NCI-H2107 (cell line): ENCODE measurements around the gene ILF2.
"Not testable (repeated sequence)": the region's sequence is repeated elsewhere in the genome, so short reads cannot be mapped to it uniquely, and the experiment has no call there.

Experiments used
- DNase-seq: peaks from one replicate; lab custom pipeline; 2025; lab: John Stamatoyannopoulos, UW

Gene ILF2

GRCh38 chr1:153649137-153649862 lies 21.5 kb downstream of the ILF2 start:
- DNase-seq, result no peak

GRCh38 chr1:153648000-153648643 lies 22.7 kb downstream of the ILF2 start:
- no peak for DNase-seq

GRCh38 chr1:153647346-153647714 lies 23.5 kb downstream of the ILF2 start:
- no peak for DNase-seq

- DNase-seq, result no peak
Measured at GRCh38 chr1:153646672-153647345, 24.0 kb downstream of the ILF2 start.

GRCh38 chr1:153643816-153644215 lies 27.0 kb downstream of the ILF2 start:
- no peak for DNase-seq

GRCh38 chr1:153643100-153643499 lies 27.7 kb downstream of the ILF2 start:
- no peak for DNase-seq

- DNase-seq, result no peak
Measured at GRCh38 chr1:153642161-153642560, 28.6 kb downstream of the ILF2 start.

- no peak for DNase-seq
Measured at GRCh38 chr1:153640861-153641260, 29.9 kb downstream of the ILF2 start.

GRCh38 chr1:153640213-153640612 lies 30.6 kb downstream of the ILF2 start:
- not testable (repeated sequence) for DNase-seq

- no peak for DNase-seq
Measured at GRCh38 chr1:153639280-153639679, 31.5 kb downstream of the ILF2 start.

- no peak for DNase-seq
Measured at GRCh38 chr1:153638261-153638660, 32.5 kb downstream of the ILF2 start.

- no peak for DNase-seq
Measured at GRCh38 chr1:153636312-153636711, 34.5 kb downstream of the ILF2 start.

- DNase-seq, result no peak
Measured at GRCh38 chr1:153635872-153636271, 34.9 kb downstream of the ILF2 start.

GRCh38 chr1:153633754-153634665 lies 36.8 kb downstream of the ILF2 start, which contains the start of gene CHTOP:
TSS of gene CHTOP (plus strand) at chr1:153634066. CDS start at chr1:153636589, 2,523 bp downstream.
- DNase-seq, result peak; percentile 98

GRCh38 chr1:153633161-153633753 lies 37.5 kb downstream of the ILF2 start:
- no peak for DNase-seq

- no peak for DNase-seq
Measured at GRCh38 chr1:153631047-153632022, 39.5 kb downstream of the ILF2 start.

- DNase-seq, result no peak
Measured at GRCh38 chr1:153630384-153630783, 40.4 kb downstream of the ILF2 start.

- no peak for DNase-seq
Measured at GRCh38 chr1:153629971-153630370, 40.8 kb downstream of the ILF2 start.

GRCh38 chr1:153629343-153629665 lies 41.5 kb downstream of the ILF2 start:
- no peak for DNase-seq

- DNase-seq, result no peak
Measured at GRCh38 chr1:153628638-153629342, 42.0 kb downstream of the ILF2 start.
